HCT116 (cell line): ENCODE data around the gene GPC5. TPM values are rescaled to one million over a fixed set of nuclear protein-coding genes. Genes with fewer than 3 reads are reported as not detected.

Experiments used
- ATAC-seq: fragments of 200-7000 bp; cut with Tn5 transposase; 2 replicates; pipeline ENCODE4 v1.9.1; 2020; ENCODE audit warnings: mild to moderate bottlenecking, moderate library complexity
- BruUV-seq: library from RNA; stranded (reverse); fragments of 400-500 nt; replicated peaks from 2 replicates; lab custom pipeline; 2021; lab: Mats Ljungman, UMichigan
- CTCF ChIA-PET: fragments of 300-600 bp; sonication (Branson Sonifier 250); formaldehyde crosslinking; loops from one replicate; lab custom pipeline; 2021; ENCODE audit warnings: antibody characterized with exemption; lab: Charles Lee
- POLR2A ChIA-PET: fragments of 300-600, 350-600 bp; sonication (Branson Sonifier 250); formaldehyde crosslinking; loops from one replicate; lab custom pipeline; 2021; ENCODE audit warnings: antibody characterized with exemption; lab: Charles Lee
- RAD21 ChIA-PET, 2 experiments: fragments of 300-600 bp; sonication (Branson Sonifier 250); formaldehyde crosslinking; loops; one replicate each; lab custom pipeline; 2023; ENCODE audit warnings: low total read pairs in 2 of 2; ENCODE audit not compliant: uncharacterized antibody in 2 of 2, unreplicated experiment in 2 of 2, low non-redundant PET in 1 of 2; lab: Charles Lee
- DNase-seq: peaks from one replicate; pipeline ENCODE4 v3.0.0-alpha.2; 2010; ENCODE audit warnings: low read depth, low spot score
- H2AFZ ChIP-seq: fragments of 200-600 bp; shearing (Covaris generic), sonication (generic); 2 replicates; pipeline ENCODE4 v1.6.1; 2017; ENCODE audit warnings: low read depth, mixed run types, mixed read lengths, antibody characterized with exemption, low read length; ENCODE audit not compliant: poor library complexity, severe bottlenecking
- H3K27ac ChIP-seq: 2 replicates; pipeline ENCODE4 v1.5.1; 2012; ENCODE audit warnings: low read depth, low read length
- H3K27me3 ChIP-seq: fragments of 200-600 bp; sonication (generic); 2 replicates; pipeline ENCODE4 v1.6.1; 2016; ENCODE audit warnings: mixed run types, low read length, mixed read lengths; ENCODE audit not compliant: insufficient read depth
- H3K36me3 ChIP-seq, 2 experiments: fragments of 200-500 bp in 1 of 2; fragments of 200-600 bp in 1 of 2; sonication (Bioruptor generic) in 1 of 2; sonication (generic) in 1 of 2; 2 replicates each; pipeline versions ENCODE4 v1.5.1 to v1.6.1; 2014 to 2016; ENCODE audit warnings: low read length in 2 of 2, inconsistent platforms in 1 of 2, mixed read lengths in 1 of 2, mixed run types in 1 of 2; ENCODE audit not compliant: insufficient read depth in 2 of 2, control insufficient read depth in 1 of 2
- H3K4me1 ChIP-seq, 2 experiments: fragments of 200-600 bp in 1 of 2; sonication (generic) in 1 of 2; 2 replicates each; pipeline versions ENCODE4 v1.5.1 to v1.6.1; 2012 to 2017; ENCODE audit warnings: low read length in 2 of 2, inconsistent platforms in 1 of 2, mild to moderate bottlenecking in 1 of 2, mixed read lengths in 1 of 2, mixed run types in 1 of 2, moderate library complexity in 1 of 2; ENCODE audit not compliant: insufficient read depth in 2 of 2, control insufficient read depth in 1 of 2
- H3K4me2 ChIP-seq: fragments of 200-600 bp; sonication (generic); 2 replicates; pipeline ENCODE4 v1.6.1; 2017; ENCODE audit warnings: mixed run types, low read length, mixed read lengths
- H3K4me3 ChIP-seq, 2 experiments: fragments of 200-600 bp in 1 of 2; sonication (generic) in 1 of 2; replicated peaks in 1 of 2; 2 replicates each; pipeline ENCODE4 v1.5.1; 2011 to 2016; ENCODE audit warnings: low read length in 2 of 2, control low read depth in 1 of 2, low read depth in 1 of 2, mild to moderate bottlenecking in 1 of 2, mixed read lengths in 1 of 2, mixed run types in 1 of 2
- H3K79me2 ChIP-seq: fragments of 200-600 bp; sonication (generic); 2 replicates; pipeline ENCODE4 v1.6.1; 2017; ENCODE audit warnings: mild to moderate bottlenecking, mixed run types, low read length, moderate library complexity, mixed read lengths; ENCODE audit not compliant: insufficient read depth
- H3K9ac ChIP-seq: fragments of 200-600 bp; sonication (generic); 2 replicates; pipeline ENCODE4 v1.6.1; 2016; ENCODE audit warnings: low read length, mixed read lengths
- H3K9me2 ChIP-seq: fragments of 200-600 bp; sonication (generic), shearing (Covaris generic); 2 replicates; pipeline ENCODE4 v1.6.1; 2017; ENCODE audit warnings: mixed run types, mild to moderate bottlenecking, moderate library complexity; ENCODE audit not compliant: insufficient read depth
- H3K9me3 ChIP-seq, 2 experiments: fragments of 200-500 bp in 1 of 2; fragments of 200-600 bp in 1 of 2; sonication (Bioruptor generic) in 1 of 2; sonication (generic) in 1 of 2; 2 replicates each; pipeline ENCODE4 v1.6.1; 2014 to 2017; ENCODE audit warnings: low read length in 2 of 2, mixed read lengths in 2 of 2, inconsistent platforms in 1 of 2, low read depth in 1 of 2, mild to moderate bottlenecking in 1 of 2, mixed run types in 1 of 2, moderate library complexity in 1 of 2; ENCODE audit not compliant: control insufficient read depth in 1 of 2, insufficient read depth in 1 of 2
- H4K20me1 ChIP-seq: fragments of 200-600 bp; sonication (generic), shearing (Covaris generic); 2 replicates; pipeline ENCODE4 v1.6.1; 2017; ENCODE audit warnings: mixed run types, mild to moderate bottlenecking, moderate library complexity; ENCODE audit not compliant: insufficient read depth
- CBX3 ChIP-seq: IDR thresholded peaks from 2 replicates; pipeline ENCODE4 v1.6.1; 2012; ENCODE audit warnings: low read depth
- CTCF ChIP-seq, 3 experiments: fragments of 200-600 bp in 1 of 3; sonication (generic) in 1 of 3; IDR thresholded peaks in 2 of 3; conservative IDR thresholded peaks in 1 of 3; 2 replicates each; pipeline ENCODE4 v1.5.1; 2012 to 2017; ENCODE audit warnings: low read depth in 2 of 3, low read length in 2 of 3, antibody characterized with exemption in 1 of 3, borderline replicate concordance in 1 of 3, control low read depth in 1 of 3, mild to moderate bottlenecking in 1 of 3, mixed read lengths in 1 of 3, mixed run types in 1 of 3, moderate library complexity in 1 of 3; ENCODE audit not compliant: insufficient read depth in 1 of 3
- EGR1 ChIP-seq: IDR thresholded peaks from 2 replicates; pipeline ENCODE4 v1.6.1; 2012; ENCODE audit warnings: low read depth
- ELF1 ChIP-seq: IDR thresholded peaks from 2 replicates; pipeline ENCODE4 v1.6.1; 2012; ENCODE audit warnings: low read depth, borderline replicate concordance
- EZH2 ChIP-seq: fragments of 200-600 bp; sonication (generic); IDR thresholded peaks from 2 replicates; pipeline ENCODE4 v1.6.1; 2017; ENCODE audit warnings: antibody characterized with exemption, mixed run types
- EZH2phosphoT487 ChIP-seq: fragments of 200-600 bp; IDR thresholded peaks from 2 replicates; pipeline ENCODE4 v1.6.1; 2018; ENCODE audit warnings: antibody characterized with exemption, borderline replicate concordance
- FOSL1 ChIP-seq: IDR thresholded peaks from 2 replicates; pipeline ENCODE4 v1.6.1; 2012; ENCODE audit warnings: low read depth
- JUND ChIP-seq: IDR thresholded peaks from 2 replicates; pipeline ENCODE4 v1.6.1; 2012
- POLR2A ChIP-seq: IDR thresholded peaks from 2 replicates; pipeline ENCODE4 v1.7.0; 2011; ENCODE audit warnings: borderline replicate concordance; ENCODE audit not compliant: insufficient read depth, insufficient read length; ENCODE audit errors: extremely low read depth
- RAD21 ChIP-seq: IDR thresholded peaks from 2 replicates; pipeline ENCODE4 v1.6.1; 2012; ENCODE audit warnings: low read depth, mild to moderate bottlenecking
- REST ChIP-seq: IDR thresholded peaks from 2 replicates; pipeline ENCODE4 v1.6.1; 2012; ENCODE audit warnings: low read depth
- SP1 ChIP-seq: IDR thresholded peaks from 2 replicates; pipeline ENCODE4 v1.6.1; 2012; ENCODE audit warnings: low read depth
- TCF7L2 ChIP-seq: IDR thresholded peaks from 2 replicates; pipeline ENCODE4 v1.7.0; 2011; ENCODE audit warnings: borderline replicate concordance, inconsistent platforms; ENCODE audit not compliant: insufficient read depth, insufficient read length; ENCODE audit errors: extremely low read depth
- YY1 ChIP-seq: IDR thresholded peaks from 2 replicates; pipeline ENCODE4 v1.6.1; 2011; ENCODE audit warnings: low read length, low read depth, moderate library complexity, mild to moderate bottlenecking; ENCODE audit not compliant: insufficient replicate concordance; ENCODE audit errors: extremely low read depth
- ZFX ChIP-seq: fragments of 450-650 bp; IDR thresholded peaks from 2 replicates; pipeline ENCODE4 v1.6.1; 2017
- ZNF274 ChIP-seq: fragments of 200-500 bp; sonication (Bioruptor generic); IDR thresholded peaks from 2 replicates; pipeline ENCODE4 v1.6.1; 2014; ENCODE audit warnings: mild to moderate bottlenecking, low read depth, low read length, inconsistent platforms
- intact Hi-C: fragments of 100-400 bp; cut with micrococcal nuclease; formaldehyde crosslinking; loops from 2 replicates; pipeline ENCODE4 v1.10.0; 2022
- total RNA-seq: library from RNA; stranded (reverse); gene quantifications from one replicate; pipeline ENCODE4 v1.2.1, GENCODE V29; 2021; ENCODE audit not compliant: unreplicated experiment

GPC5 gene
- total RNA-seq, 1 experiment from 2014 or later: not detected

- no peak for TF ChIP-seq REST
- TF ChIP-seq RAD21: no peak
- no peak for TF ChIP-seq POLR2A
- TF ChIP-seq JUND: no peak
- TF ChIP-seq SP1: no peak
- TF ChIP-seq FOSL1: no peak
- TF ChIP-seq EZH2phosphoT487: no peak
- TF ChIP-seq TCF7L2: no peak
- TF ChIP-seq EGR1: no peak
Measured at GRCh38 chr13:91889641-91890040, 491.2 kb downstream of the GPC5 start (continued).

GRCh38 chr13:91891141-91891540, 492.7 kb downstream of the GPC5 start:
- Histone ChIP-seq H4K20me1 (no peaks in the 10 kb centered on the region), H3K27me3 (no peaks in the 10 kb centered on the region), H3K4me3 (no peak overlapping the region), H3K9ac (no peak overlapping the region), H3K79me2 (no peaks in the 10 kb centered on the region), H2AFZ (no peak overlapping the region), H3K27ac (no peak overlapping the region), H3K9me2 (no peaks in the 10 kb centered on the region), H3K9me3 (peaks cover 8 to 19% of the 10 kb centered on the region in 2 experiments; a peak in 2 of 4 replicates), H3K4me1 (no peaks in the 10 kb centered on the region), H3K4me2 (no peak overlapping the region), H3K36me3 (no peaks in the 10 kb centered on the region)
- ChIA-PET POLR2A (no interaction called here), RAD21 (no interaction called here), CTCF (no interaction called here)
- no TSS peak for BruUV-seq
- ATAC-seq (no peak), DNase-seq (no peak)
- intact Hi-C loops: no loop called here
- TF ChIP-seq RAD21 (no peak), EZH2 (no peak), TCF7L2 (no peak), CBX3 (no peak), ELF1 (no peak), ZFX (no peak), CTCF (IDR thresholded peaks at IDR 0.05 in 2 of 3, conservative IDR thresholded peaks at IDR 0.05 in 1 of 3; ENCODE audit: borderline replicate concordance in 1 of 3, insufficient read depth in 1 of 3, low read depth in 2 of 3, low read length in 2 of 3) (no peak), EZH2phosphoT487 (no peak), YY1 (no peak), ZNF274 (no peak)
